Measurements from ENCODE around the gene ZNF524.

- TF ChIP-seq CTCF (IDR thresholded peaks at IDR 0.05; ENCODE audit: low read length) (no peak), EZH2phosphoT487 (IDR thresholded peaks at IDR 0.05; ENCODE audit: low read length) (no peak), EZH2 (optimal IDR thresholded peaks at IDR 0.05; ENCODE audit: low read depth, low read length) (no peak)
Measured at GRCh38 chr19:55646889-55647731, 47.0 kb downstream of the ZNF524 start.
